Panc1 (cell line): ENCODE data around the gene SLC35E3.

Experiments
- POLR2AphosphoS5 ChIP-seq: IDR thresholded peaks from 2 replicates; pipeline ENCODE4 v1.6.1; 2012; ENCODE audit warnings: mild to moderate bottlenecking, low read depth, low read length, moderate library complexity
- TF ChIP-seq, protein P1 (sequence below), 2 experiments: IDR thresholded peaks; 2 replicates each; pipeline ENCODE4 v1.6.1; 2011 to 2012; ENCODE audit warnings: low read depth in 2 of 2, control low read depth in 1 of 2, low read length in 1 of 2, mild to moderate bottlenecking in 1 of 2, moderate library complexity in 1 of 2; ENCODE audit not compliant: insufficient read depth in 1 of 2

DNA sequence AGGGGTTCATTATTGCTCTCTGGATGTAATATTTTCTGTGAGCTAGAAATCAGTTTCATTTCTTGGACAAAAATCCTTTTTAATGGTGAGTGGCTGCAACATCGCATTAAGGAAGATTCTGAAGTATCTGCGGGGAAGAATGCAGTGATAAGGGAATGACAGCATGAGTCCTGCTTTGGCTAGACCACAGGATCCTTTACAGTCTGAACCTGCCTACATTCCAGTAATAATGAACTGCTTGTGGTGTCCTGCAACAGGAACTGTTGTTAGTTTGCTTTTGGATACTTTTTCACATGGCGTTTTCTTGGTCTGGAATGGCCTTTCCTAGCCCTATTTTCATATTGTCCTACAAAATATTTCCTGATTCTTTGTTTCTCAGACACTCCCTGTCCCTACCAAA, 77.7 kb downstream of the SLC35E3 start:
- no peak for TF ChIP-seq POLR2AphosphoS5
- TF ChIP-seq, protein P1, sequence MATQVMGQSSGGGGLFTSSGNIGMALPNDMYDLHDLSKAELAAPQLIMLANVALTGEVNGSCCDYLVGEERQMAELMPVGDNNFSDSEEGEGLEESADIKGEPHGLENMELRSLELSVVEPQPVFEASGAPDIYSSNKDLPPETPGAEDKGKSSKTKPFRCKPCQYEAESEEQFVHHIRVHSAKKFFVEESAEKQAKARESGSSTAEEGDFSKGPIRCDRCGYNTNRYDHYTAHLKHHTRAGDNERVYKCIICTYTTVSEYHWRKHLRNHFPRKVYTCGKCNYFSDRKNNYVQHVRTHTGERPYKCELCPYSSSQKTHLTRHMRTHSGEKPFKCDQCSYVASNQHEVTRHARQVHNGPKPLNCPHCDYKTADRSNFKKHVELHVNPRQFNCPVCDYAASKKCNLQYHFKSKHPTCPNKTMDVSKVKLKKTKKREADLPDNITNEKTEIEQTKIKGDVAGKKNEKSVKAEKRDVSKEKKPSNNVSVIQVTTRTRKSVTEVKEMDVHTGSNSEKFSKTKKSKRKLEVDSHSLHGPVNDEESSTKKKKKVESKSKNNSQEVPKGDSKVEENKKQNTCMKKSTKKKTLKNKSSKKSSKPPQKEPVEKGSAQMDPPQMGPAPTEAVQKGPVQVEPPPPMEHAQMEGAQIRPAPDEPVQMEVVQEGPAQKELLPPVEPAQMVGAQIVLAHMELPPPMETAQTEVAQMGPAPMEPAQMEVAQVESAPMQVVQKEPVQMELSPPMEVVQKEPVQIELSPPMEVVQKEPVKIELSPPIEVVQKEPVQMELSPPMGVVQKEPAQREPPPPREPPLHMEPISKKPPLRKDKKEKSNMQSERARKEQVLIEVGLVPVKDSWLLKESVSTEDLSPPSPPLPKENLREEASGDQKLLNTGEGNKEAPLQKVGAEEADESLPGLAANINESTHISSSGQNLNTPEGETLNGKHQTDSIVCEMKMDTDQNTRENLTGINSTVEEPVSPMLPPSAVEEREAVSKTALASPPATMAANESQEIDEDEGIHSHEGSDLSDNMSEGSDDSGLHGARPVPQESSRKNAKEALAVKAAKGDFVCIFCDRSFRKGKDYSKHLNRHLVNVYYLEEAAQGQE (IDR thresholded peaks at IDR 0.05; ENCODE audit: insufficient read depth in 1 of 2, low read depth in 2 of 2, low read length in 1 of 2): no peak
